ENCODE results near the gene PIBF1. TPM values are rescaled to one million over a fixed set of nuclear protein-coding genes. Genes with fewer than 3 reads are reported as not detected.
"Not testable (repeated sequence)": the region's sequence is repeated elsewhere in the genome, so short reads cannot be mapped to it uniquely, and the experiment has no call there.

The PIBF1 gene
- total RNA-seq, 2 experiments from 2014 or later: 30.0 to 32.0 TPM

GRCh38 chr13:72890546-72890945, 108.6 kb downstream of the PIBF1 start:
- no peaks in the 10 kb centered on the region for H3K27me3 Mint-ChIP-seq
- no peaks in the 10 kb centered on the region for H3K9me3 Mint-ChIP-seq
- ChIA-PET CTCF (no interaction called here), POLR2A (no interaction called here)
- H3K36me3 Mint-ChIP-seq (ENCODE audit: low read depth): peaks cover 10% of the 10 kb centered on the region
- no peaks in the 10 kb centered on the region for H3K4me1 Mint-ChIP-seq
- no peak overlapping the region for H3K4me3 Mint-ChIP-seq
- no peak for DNase-seq
- no peak overlapping the region for H3K27ac Mint-ChIP-seq

- DNase-seq: no peak
- POLR2A ChIA-PET: no interaction called here
Observed at GRCh38 chr13:72891423-72891822, 109.5 kb downstream of the PIBF1 start.

GRCh38 chr13:72896869-72897268, 114.9 kb downstream of the PIBF1 start:
- H3K36me3 Mint-ChIP-seq (ENCODE audit: low read depth): peaks cover 27% of the 10 kb centered on the region
- H3K27me3 Mint-ChIP-seq: no peaks in the 10 kb centered on the region

More at GRCh38 chr13:72891423-72891822, 109.5 kb downstream of the PIBF1 start:
- H3K27ac Mint-ChIP-seq: no peak overlapping the region
- peaks cover 2% of the 10 kb centered on the region for H3K9me3 Mint-ChIP-seq
- no peak overlapping the region for H3K4me3 Mint-ChIP-seq
- peaks cover 19% of the 10 kb centered on the region for H3K36me3 Mint-ChIP-seq (ENCODE audit: low read depth)
- CTCF ChIA-PET: no interaction called here
- H3K27me3 Mint-ChIP-seq: no peaks in the 10 kb centered on the region
- no peaks in the 10 kb centered on the region for H3K4me1 Mint-ChIP-seq

GRCh38 chr13:72901546-72901945, 119.6 kb downstream of the PIBF1 start:
- H3K27me3 Mint-ChIP-seq, H3K4me3 Mint-ChIP-seq, H3K4me1 Mint-ChIP-seq, DNase-seq, POLR2A ChIA-PET, H3K9me3 Mint-ChIP-seq, H3K27ac Mint-ChIP-seq: not testable (repeated sequence)
- CTCF ChIA-PET: interaction anchor here (1.2 kb wide), 1 partner anchor 22 kb away, joined by 3 read pairs; no protein-coding TSS in a partner anchor
- peaks cover 11% of the 10 kb centered on the region for H3K36me3 Mint-ChIP-seq (ENCODE audit: low read depth)

More at GRCh38 chr13:72896869-72897268, 114.9 kb downstream of the PIBF1 start:
- DNase-seq: no peak
- Mint-ChIP-seq H3K4me1 (no peaks in the 10 kb centered on the region), H3K9me3 (peaks cover 10% of the 10 kb centered on the region), H3K27ac (no peak overlapping the region), H3K4me3 (no peak overlapping the region)
- ChIA-PET CTCF (interaction anchor here (1.2 kb wide), 1 partner anchor 127 kb away, joined by 3 read pairs; no protein-coding TSS in a partner anchor), POLR2A (no interaction called here)

- Mint-ChIP-seq H3K4me3 (no peak overlapping the region), H3K27ac (no peak overlapping the region), H3K4me1 (no peaks in the 10 kb centered on the region), H3K9me3 (no peaks in the 10 kb centered on the region), H3K27me3 (no peaks in the 10 kb centered on the region), H3K36me3 (ENCODE audit: low read depth) (peaks cover 26% of the 10 kb centered on the region)
- no peak for DNase-seq
- ChIA-PET CTCF (interaction anchor here (1.1 to 1.3 kb wide), 2 partner anchors 14 to 119 kb away, joined by 3 to 6 read pairs; no protein-coding TSS in a partner anchor), POLR2A (no interaction called here)
Observed at GRCh38 chr13:72908416-72908815, 126.5 kb downstream of the PIBF1 start.

GRCh38 chr13:72911981-72912380, 130.0 kb downstream of the PIBF1 start:
- ChIA-PET CTCF (interaction anchor here (0.8 kb wide), 1 partner anchor 13 kb away, joined by 3 read pairs; no protein-coding TSS in a partner anchor), POLR2A (no interaction called here)
- H3K4me1 Mint-ChIP-seq: no peaks in the 10 kb centered on the region
- H3K36me3 Mint-ChIP-seq (ENCODE audit: low read depth): peaks cover 28% of the 10 kb centered on the region
- no peak overlapping the region for H3K4me3 Mint-ChIP-seq
- H3K9me3 Mint-ChIP-seq: no peaks in the 10 kb centered on the region
- no peaks in the 10 kb centered on the region for H3K27me3 Mint-ChIP-seq
- H3K27ac Mint-ChIP-seq: no peak overlapping the region
- no peak for DNase-seq

GRCh38 chr13:72920097-72920496, 138.2 kb downstream of the PIBF1 start:
- H3K4me1 Mint-ChIP-seq: peaks cover 3% of the 10 kb centered on the region

GRCh38 chr13:72931311-72931710, 149.4 kb downstream of the PIBF1 start:
- Mint-ChIP-seq H3K27me3 (no peaks in the 10 kb centered on the region), H3K36me3 (ENCODE audit: low read depth) (peaks cover 27% of the 10 kb centered on the region)
- CTCF ChIA-PET: no interaction called here

More at GRCh38 chr13:72920097-72920496, 138.2 kb downstream of the PIBF1 start:
- ChIA-PET POLR2A (no interaction called here), CTCF (no interaction called here)
- Mint-ChIP-seq H3K27ac (no peak overlapping the region), H3K36me3 (ENCODE audit: low read depth) (peaks cover 30% of the 10 kb centered on the region), H3K4me3 (no peak overlapping the region), H3K27me3 (no peaks in the 10 kb centered on the region), H3K9me3 (no peaks in the 10 kb centered on the region)
- no peak for DNase-seq

GRCh38 chr13:72932250-72932649, 150.3 kb downstream of the PIBF1 start:
- Mint-ChIP-seq H3K9me3 (peaks cover 3% of the 10 kb centered on the region), H3K36me3 (ENCODE audit: low read depth) (peaks cover 24% of the 10 kb centered on the region), H3K4me1 (no peaks in the 10 kb centered on the region), H3K27me3 (no peaks in the 10 kb centered on the region), H3K4me3 (no peak overlapping the region), H3K27ac (no peak overlapping the region)
- CTCF ChIA-PET: interaction anchor here (0.7 kb wide), 1 partner anchor 87 kb away, joined by 3 read pairs; no protein-coding TSS in a partner anchor
- no peak for DNase-seq
- POLR2A ChIA-PET: no interaction called here

More at GRCh38 chr13:72931311-72931710, 149.4 kb downstream of the PIBF1 start:
- Mint-ChIP-seq H3K4me1 (no peaks in the 10 kb centered on the region), H3K9me3 (peaks cover 3% of the 10 kb centered on the region), H3K27ac (no peak overlapping the region), H3K4me3 (no peak overlapping the region)
- POLR2A ChIA-PET: no interaction called here
- no peak for DNase-seq

- H3K9me3 Mint-ChIP-seq, H3K4me1 Mint-ChIP-seq, DNase-seq, H3K27me3 Mint-ChIP-seq, H3K27ac Mint-ChIP-seq, H3K4me3 Mint-ChIP-seq, CTCF ChIA-PET, POLR2A ChIA-PET: not testable (repeated sequence)
- H3K36me3 Mint-ChIP-seq (ENCODE audit: low read depth): peaks cover 41% of the 10 kb centered on the region
Observed at GRCh38 chr13:72946267-72946666, 164.3 kb downstream of the PIBF1 start.

- Mint-ChIP-seq H3K27ac (no peak overlapping the region), H3K4me1 (no peaks in the 10 kb centered on the region), H3K4me3 (no peak overlapping the region), H3K27me3 (no peaks in the 10 kb centered on the region), H3K36me3 (ENCODE audit: low read depth) (peaks cover 31% of the 10 kb centered on the region), H3K9me3 (peaks cover 2% of the 10 kb centered on the region)
- POLR2A ChIA-PET: no interaction called here
- CTCF ChIA-PET: interaction anchor here (1.0 to 1.2 kb wide), 3 partner anchors 11 to 22 kb away, joined by 3 read pairs; no protein-coding TSS in a partner anchor
- DNase-seq: no peak
Observed at GRCh38 chr13:72952529-72953141, 170.7 kb downstream of the PIBF1 start.

- H3K27ac Mint-ChIP-seq: no peak overlapping the region
- no peaks in the 10 kb centered on the region for H3K27me3 Mint-ChIP-seq
- peaks cover 25% of the 10 kb centered on the region for H3K36me3 Mint-ChIP-seq (ENCODE audit: low read depth)
- no peaks in the 10 kb centered on the region for H3K4me1 Mint-ChIP-seq
- POLR2A ChIA-PET: no interaction called here
- no peak for DNase-seq
- no peak overlapping the region for H3K4me3 Mint-ChIP-seq
- peaks cover 2% of the 10 kb centered on the region for H3K9me3 Mint-ChIP-seq
- CTCF ChIA-PET: interaction anchor here (1.0 to 1.2 kb wide), 2 partner anchors 12 to 23 kb away, joined by 3 read pairs; no protein-coding TSS in a partner anchor
Observed at GRCh38 chr13:72953391-72953965, 171.5 kb downstream of the PIBF1 start.

- peaks cover 22% of the 10 kb centered on the region for H3K36me3 Mint-ChIP-seq (ENCODE audit: low read depth)
- ChIA-PET POLR2A (no interaction called here), CTCF (no interaction called here)
- H3K4me3 Mint-ChIP-seq: no peak overlapping the region
- DNase-seq: no peak
- H3K9me3 Mint-ChIP-seq: peaks cover 2% of the 10 kb centered on the region
- no peak overlapping the region for H3K27ac Mint-ChIP-seq
- H3K4me1 Mint-ChIP-seq: no peaks in the 10 kb centered on the region
- H3K27me3 Mint-ChIP-seq: no peaks in the 10 kb centered on the region
Observed at GRCh38 chr13:72959643-72960042, 177.7 kb downstream of the PIBF1 start.
